H54 (cell line): ENCODE measurements around the gene PPP1CA.

Experiments
- DNase-seq: peaks from one replicate; pipeline ENCODE4 v3.0.0; 2011; ENCODE audit warnings: low spot score, mixed read lengths; ENCODE audit not compliant: insufficient read length
- FAIRE-seq: peaks from 3 replicates; lab custom pipeline; 2011; peaks lifted over from hg19 to GRCh38; lab: Jason Lieb, UNC
- POLR2A ChIP-seq: IDR thresholded peaks from 2 replicates; pipeline ENCODE4 v1.6.1; 2011; ENCODE audit warnings: low read depth, mild to moderate bottlenecking, low read length

PPP1CA gene

DNA sequence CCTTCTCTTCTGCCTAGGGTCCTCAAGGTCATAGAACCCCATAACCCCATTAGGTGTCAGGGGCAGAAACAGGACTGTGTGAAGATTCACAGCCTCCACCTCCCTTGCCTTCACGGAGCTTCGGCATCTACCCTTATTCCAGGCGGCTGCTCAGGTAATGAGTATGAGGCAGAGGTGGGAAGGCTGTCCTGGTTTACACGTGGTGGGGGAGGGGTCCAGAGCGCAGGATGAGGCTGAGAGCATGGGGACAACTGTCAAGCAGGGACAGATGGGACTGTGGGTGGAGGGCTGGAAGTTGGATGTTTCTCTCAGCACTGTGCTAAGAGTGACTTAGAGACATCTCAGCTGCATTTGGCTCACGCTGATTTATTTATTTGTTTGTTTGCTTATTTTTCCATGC lies 14.1 kb downstream of the PPP1CA start:
- no peak for TF ChIP-seq POLR2A
- no peak for FAIRE-seq
- no peak for DNase-seq

DNA sequence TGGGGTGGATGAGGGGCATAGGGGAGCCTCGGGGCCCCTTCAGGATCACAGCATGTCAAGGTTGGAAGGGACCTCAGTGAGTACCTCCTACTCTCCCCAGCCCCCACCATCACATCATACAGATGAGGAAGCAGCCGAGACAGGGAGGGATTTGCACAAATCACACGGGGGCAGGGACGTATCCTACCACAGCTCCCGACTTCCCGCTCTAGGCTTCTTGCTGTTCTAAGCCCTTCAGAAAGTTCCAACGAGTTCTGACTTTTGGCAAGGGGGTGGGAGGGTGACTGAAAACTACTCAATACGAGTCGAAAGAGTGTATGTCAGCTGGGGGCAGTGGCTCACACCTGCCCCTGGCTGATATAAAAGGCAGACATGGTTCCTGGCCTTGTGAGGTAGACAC lies 14.6 kb downstream of the PPP1CA start:
- DNase-seq (no peak), FAIRE-seq (no peak)
- no peak for TF ChIP-seq POLR2A

DNA sequence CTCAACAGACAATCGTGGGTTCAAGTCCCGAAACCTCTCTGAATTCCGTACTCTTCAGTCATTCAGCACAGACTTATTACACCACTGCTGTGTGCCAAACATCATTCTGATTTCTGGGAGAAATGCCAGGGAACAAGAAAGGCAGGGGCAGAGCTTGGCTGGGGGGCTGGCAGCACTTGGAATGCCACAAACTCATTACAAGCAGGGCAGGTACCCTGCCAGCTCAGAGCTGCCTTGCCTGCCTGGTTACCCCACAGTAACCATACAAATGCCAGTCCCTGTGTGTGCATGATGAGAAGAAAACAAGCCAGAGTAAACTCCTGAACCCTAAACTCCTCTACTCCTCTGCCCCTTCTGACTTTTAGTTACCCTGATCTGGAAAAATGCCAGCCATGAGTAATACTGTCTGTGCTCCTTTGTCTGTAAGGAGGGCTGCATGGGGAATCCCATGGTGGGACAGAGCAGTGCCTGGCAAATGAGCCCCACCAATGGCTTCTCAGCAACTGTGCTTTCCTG lies 16.7 kb downstream of the PPP1CA start:
- TF ChIP-seq POLR2A, result no peak
- FAIRE-seq, result no peak
- DNase-seq, result no peak

DNA sequence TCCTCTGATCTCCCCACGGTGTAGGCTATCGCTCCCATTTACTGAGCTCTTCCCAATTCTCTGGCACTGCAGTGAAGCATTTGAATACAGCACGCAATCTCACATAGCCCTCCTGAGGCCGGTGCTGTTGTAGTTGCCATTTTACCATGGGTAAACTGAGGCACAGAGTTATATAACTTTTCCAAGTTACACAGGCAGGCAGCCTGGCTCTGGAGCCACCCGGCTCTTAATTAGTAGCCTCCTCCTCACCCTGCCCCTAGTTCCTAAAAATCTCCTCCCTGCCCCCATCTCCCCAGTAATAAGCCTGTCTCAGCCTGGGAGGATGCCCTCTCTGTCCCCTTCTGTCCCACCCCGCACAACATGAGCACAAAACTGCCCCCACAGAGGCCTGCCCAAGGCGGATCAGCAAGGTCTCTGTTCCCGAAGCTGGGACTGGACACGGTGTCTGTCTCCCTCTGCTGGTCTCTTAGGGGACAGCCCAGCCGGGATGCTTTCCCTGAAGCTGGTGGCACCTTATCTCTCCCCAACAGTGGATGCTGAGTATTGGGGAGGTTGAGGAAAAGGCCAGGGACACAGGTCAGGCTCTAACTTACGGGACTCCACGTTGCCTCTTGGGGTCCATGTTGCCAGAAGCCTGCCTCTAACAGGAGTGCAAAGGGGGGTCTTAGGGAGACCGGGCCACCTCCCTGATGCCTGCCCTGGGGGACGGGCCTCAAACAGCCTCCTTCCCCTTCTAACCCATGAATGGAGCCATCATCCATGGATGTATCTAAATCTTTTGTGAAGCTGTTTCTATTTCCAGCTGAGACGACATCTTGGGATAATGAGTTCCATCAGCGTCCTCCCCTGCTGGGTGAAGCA lies 19.2 kb downstream of the PPP1CA start:
- no peak for FAIRE-seq
- peak; percentile 63 for DNase-seq
- TF ChIP-seq POLR2A, result no peak

DNA sequence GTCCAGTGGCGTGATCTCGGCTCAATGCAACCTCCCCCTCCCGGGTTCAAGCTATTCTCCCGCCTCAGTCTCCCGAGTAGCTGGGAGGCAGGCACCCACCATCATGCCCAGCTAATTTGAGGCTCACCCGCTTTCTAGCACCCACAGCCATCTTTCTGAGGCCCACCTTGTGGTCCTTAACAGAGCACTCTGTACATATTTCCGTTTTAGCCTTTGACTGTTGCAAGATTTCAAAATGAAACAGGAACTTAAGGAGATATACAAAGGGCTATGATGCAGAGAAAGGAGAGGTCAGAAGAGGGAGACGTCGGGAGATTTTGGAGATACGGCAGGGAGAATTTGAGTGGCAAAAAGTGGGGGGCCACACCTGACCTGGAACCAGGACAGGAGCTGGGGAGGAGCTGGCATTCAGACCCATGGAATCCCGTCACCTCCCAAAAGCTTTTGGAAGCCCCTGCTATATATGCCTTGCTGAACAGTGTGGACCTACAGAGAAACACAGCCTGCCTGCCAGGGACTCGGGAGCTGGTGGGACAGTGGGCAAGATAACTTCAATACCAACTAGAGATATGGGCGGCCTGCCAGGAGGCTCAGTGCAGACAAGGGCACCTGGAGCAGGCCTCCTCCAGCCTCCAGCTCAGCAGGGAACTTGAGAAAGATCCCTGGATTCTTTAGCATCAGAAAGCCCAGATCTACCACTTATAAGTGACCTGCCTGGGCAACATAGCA lies 20.2 kb downstream of the PPP1CA start:
- DNase-seq, result no peak
- no peak for FAIRE-seq
- TF ChIP-seq POLR2A, result no peak

DNA sequence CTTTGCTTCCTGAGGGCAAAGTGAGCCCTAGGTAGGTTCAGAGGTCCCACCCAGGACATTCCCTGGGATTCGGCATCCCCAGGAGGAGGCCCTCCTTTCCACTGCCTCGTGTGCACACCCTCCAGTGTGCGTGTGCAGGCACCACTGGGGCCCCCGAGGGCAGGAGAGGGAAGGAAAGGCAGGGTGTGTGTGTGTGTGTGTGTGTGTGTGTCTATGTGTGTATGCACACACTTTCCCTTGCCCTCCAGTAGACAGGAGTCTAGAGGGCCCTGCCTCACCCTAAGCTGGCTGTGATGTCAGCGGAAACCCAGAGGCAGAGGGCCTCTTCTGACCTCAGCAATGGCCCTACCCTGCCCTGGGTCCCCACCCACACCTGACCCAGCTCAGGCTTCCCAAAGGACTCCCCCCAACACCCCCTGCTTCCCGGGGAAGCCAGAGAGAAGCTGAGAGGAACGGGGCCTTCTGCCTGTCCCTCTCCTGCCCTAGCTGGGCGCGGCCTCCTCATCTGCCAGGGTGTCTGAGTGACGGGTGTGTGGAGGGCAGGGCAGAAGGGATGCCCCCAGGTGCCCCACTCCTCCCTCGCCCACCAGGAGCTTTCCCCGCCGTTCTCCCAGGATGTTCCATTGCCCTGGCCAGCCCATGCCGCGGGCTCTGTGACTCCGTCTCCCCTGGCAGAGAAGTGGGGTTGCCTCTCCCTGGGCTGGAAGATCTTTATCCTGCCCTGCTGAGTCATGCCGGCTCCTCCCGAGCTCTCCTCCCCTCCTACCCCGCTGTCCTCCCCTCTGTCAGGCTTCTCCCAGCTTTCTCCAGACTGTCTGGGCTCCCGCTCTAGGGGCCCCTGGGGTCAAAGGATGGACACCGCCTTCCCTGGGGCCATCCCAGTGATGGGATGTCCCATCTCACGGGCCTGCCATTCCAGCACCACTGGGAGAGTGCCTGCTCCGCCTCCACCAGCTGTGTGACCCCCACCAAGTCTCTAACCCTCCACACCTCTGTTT lies 22.3 kb downstream of the PPP1CA start:
- FAIRE-seq (no peak), DNase-seq (peak; percentile 83)
- peak; percentile 57 for TF ChIP-seq POLR2A

DNA sequence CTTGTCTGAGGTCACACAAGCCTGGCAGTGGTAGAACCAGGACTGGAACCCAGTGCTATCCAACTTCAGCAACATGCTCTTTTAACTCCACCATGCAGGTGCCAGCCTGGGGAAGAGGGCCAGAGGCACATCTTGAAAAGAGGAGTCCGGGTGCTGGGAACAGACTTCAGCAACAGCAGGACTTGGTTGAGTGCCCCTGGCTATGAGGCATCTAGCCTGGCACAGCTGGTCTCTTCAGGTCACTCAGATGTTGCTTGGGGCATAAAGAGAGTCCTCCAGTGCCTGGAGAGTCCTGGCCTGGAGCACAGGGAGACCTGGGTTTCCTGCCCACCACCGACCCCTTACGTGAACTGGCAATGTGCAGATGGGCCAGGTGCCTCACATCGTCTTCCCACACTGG lies 23.1 kb downstream of the PPP1CA start:
- DNase-seq, result no peak
- no peak for TF ChIP-seq POLR2A
- no peak for FAIRE-seq

DNA sequence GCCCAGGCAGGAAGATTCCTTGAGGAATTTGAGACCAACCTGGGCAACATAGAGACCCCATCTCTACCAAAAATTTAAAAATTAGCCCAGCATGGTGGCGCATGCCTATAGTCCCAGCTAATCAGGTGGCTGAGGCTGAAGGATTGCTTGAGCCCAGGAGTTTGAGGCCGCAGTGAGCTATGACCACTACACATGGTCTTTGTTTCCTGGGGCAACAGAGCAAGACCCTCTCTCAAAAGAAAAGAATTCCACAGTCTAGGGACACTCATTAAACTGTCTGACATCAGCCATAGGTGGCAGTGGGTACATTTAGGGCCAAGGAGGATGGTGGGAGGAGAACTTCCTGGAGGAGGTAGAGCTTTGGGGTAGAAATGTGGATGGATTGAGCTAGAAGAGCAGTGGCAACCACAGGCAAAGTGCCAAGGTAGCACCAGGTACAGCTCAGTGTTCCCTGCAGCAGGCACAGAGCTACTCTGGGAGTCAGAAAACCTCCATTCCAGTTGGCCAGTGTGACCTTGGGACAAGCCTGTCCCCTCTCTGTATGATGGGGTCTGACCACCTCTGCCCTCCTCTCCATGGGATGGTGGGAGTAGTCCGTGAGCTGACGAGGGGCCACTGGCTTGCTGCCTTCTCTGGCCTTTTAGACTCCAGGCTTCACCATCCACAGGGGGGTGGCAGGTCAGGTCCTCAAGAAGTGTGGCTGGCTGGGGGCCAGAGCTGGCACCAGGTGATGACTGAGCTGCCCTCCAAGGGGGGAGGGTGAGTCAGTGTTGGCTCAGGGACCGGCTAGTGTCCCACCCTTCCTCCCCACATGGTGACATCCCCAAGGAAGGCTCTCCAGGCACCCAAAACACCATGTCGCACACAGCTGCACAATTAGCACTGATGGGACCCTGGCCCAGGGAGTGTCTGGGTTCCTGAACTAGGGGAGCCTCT lies 24.5 kb downstream of the PPP1CA start:
- no peak for DNase-seq
- TF ChIP-seq POLR2A, result no peak
- FAIRE-seq, result no peak

DNA sequence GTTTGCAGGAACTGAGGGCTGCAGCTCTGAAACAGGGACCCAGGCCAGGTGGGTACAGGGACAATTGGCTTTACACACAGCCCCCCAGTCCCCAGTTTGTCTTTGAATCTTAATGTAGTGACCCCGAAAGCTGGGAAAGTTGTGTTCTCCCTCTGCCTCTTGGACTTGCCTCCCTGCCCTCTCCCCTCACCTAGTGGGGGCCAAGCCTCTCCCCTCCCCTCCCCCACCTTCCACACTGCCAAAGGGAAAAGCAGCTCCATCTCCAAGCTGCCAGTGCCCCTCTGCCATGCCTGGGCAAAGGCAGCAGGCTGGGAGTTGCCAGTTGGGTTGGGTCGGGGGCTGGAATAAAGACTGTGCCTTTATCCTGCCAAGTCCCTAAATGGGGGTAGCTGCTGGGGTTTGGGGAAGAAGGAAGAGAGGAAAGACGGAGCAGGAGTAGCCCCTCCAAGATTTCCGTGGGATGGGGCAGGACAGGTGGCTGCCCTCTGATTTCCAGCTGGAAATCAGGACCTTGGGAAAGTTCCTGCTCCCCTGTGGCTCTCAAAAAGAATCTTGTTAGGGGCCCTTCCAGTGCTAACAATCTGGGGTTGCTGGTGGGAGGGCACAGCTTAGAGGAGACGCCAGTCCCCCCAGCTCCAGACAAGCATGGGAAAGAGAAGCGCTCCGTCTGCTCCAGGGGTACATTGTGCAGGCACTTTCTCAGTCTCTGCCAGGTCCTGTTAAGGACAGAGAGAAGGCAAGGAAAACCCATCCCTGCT lies 25.4 kb downstream of the PPP1CA start:
- no peak for TF ChIP-seq POLR2A
- FAIRE-seq, result no peak
- DNase-seq, result no peak

DNA sequence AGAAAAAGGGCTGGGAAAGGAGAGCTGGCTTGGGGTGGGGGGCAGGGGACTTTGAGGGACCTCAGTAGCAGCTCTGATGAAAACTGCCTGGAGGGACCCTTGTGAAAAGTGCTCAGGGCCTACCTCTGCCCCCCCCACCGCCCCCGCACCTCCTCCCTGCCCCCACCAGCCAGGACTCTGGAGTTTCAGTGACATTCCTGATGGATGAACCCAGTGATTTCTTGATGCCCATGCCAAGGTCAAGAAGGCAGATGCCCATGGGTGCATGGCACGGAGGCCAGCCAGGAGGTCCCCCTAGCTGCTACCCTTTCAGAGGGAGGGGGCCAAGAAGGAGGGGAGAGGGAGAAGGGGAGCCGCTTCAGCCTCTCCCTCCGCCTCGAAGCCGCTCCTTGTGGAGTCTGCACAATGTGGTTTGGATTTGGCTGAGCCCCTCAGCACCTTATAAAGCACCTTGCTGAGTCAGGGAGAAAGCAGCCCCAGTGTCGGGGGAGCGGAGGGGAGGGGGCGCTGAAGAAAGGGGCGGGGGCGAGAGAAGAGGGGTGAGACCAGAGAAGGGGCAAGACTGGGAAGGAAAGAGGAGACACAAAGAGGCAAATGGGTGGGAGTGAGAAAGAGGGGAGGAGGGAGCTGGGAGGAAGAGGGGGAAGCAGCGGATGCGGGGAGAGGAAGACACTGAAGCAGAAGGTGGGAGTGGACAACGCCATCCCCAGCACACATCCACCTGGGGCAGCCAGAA lies 26.2 kb downstream of the PPP1CA start:
- FAIRE-seq, result no peak
- TF ChIP-seq POLR2A, result 0 out of 2 replicates have a peak, but pooled peaks have one; percentile 13
- DNase-seq, result no peak

DNA sequence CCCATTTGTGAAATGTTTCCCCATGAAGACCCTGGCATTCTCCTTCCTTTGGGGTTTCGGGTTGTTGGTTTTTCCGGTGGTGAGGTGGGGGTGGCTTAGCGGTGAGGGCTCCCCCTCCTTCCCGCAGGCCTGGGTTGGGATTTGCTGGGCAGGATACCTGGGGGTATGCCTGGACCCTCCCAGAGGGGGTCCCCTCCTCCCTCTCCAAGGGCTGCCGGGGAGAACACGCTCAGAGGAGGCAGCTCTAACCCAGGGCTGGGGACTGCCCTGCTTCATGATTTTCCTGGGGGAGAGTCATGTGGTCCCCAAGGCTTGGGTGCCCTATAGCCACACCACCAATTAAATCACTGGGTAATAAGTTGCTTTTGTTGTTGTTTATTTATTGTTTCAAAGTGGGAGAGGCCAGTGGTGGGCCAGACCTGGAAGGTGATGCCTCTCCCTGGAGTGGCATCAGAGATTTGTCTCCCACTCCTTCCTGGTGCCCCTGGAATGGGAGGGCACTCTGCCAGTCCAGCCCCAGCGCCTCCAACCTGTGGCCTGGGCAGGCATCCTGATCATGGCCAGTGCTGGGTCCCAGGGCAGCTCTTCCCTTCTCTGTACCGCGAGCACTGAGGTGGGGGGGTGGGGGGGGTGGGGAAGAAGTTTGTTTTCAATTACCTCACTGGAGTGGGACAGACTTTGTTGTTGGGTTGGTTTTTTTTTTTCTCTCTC lies 26.9 kb downstream of the PPP1CA start:
- DNase-seq (no peak), FAIRE-seq (no peak)
- peak; percentile 24 for TF ChIP-seq POLR2A
